Lower leg skin (tissue), 4 donors: ENCODE results near the gene SMCO1. TPM values are rescaled to one million over a fixed set of nuclear protein-coding genes. Genes with fewer than 3 reads are reported as not detected.
"Not testable (repeated sequence)": the region's sequence is repeated elsewhere in the genome, so short reads cannot be mapped to it uniquely, and the experiment has no call there.

Experiments used
- DNase-seq, 2 donors: peaks; one replicate each; pipeline ENCODE4 v3.0.0-alpha.2; 2019; ENCODE audit warnings: low spot score in 2 of 2
- H3K4me3 ChIP-seq: fragments of 200-600 bp; sonication (generic); 2 replicates; pipeline ENCODE4 v1.5.1; 2017; ENCODE audit warnings: mild to moderate bottlenecking, low read depth; ENCODE audit not compliant: poor library complexity, severe bottlenecking
- CTCF ChIP-seq, 3 donors: fragments of 450-650 bp; IDR thresholded peaks; one replicate each; pipeline ENCODE4 v1.5.1; 2016; ENCODE audit warnings: antibody characterized with exemption in 3 of 3, mild to moderate bottlenecking in 3 of 3, moderate library complexity in 2 of 3
- POLR2A ChIP-seq, 2 donors: fragments of 450-650 bp; IDR thresholded peaks; one replicate each; pipeline ENCODE4 v1.6.1; 2016 to 2017; ENCODE audit warnings: antibody characterized with exemption in 2 of 2, mild to moderate bottlenecking in 1 of 2, moderate library complexity in 1 of 2
- WGBS, 2 donors: methylation state at CpG; one replicate each; pipeline ENCODE4 v1.1.5; 2018; 5-methylcytosine and 5-hydroxymethylcytosine counted together
- intact Hi-C: fragments of 100-400 bp; cut with DNase I; formaldehyde crosslinking; loops from one replicate; pipeline ENCODE4 v1.15.0; 2023; ENCODE audit warnings: low total_unique reads
- total RNA-seq, 4 donors: library from RNA; depleted of rRNA; stranded (reverse); fragments of >200 nt; gene quantifications; one replicate each; pipeline ENCODE4 v1.1.0, GENCODE V29; 2016

SMCO1 gene
- total RNA-seq, 4 donors from 2014 or later, result 0.25 TPM; not detected in 3

DNA sequence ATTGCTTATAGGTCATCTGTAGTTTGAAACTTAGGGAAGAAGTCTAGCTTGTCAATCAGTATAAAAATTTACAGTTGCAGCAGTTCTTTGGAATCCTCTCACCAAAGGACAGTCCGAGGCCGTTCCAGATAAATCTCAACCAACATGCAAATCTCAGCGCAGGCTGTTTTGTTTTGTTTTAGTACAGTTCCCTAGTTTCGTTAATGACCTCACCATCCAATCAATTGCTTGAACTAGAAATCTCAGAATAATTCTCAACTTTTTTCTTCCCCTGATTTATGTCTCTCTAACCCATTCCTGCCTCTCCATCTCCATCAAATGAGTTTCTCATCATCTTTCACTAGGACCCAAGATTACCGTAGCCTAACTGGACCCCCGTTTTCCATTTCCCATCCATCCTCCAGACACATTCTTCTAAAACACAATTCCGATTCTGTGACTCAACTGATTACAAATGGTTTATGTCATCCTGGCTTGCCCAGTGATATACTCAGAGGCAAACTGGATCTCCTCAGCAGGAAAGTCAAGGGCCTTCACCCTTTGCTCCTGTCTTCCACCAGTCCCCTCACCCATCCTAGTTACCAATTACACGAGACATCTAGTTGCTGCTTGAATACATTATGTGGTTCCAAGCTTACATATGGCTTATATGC is 1.3 kb downstream of the SMCO1 start:
- TF ChIP-seq POLR2A (IDR thresholded peaks at IDR 0.05), result no peak
- no peak overlapping the region for H3K4me3 ChIP-seq
- 86% methylated on average over 8 of the region's 8 CpGs for WGBS, 2 donors
- intact Hi-C loops, result loop anchor here (10.0 kb wide), 1 partner anchor 239 kb away; no protein-coding TSS in a partner anchor
- DNase-seq, result no peak

GRCh38 chr3:196511646-196512425 is 3.3 kb downstream of the SMCO1 start:
- not testable (repeated sequence) for H3K4me3 ChIP-seq
- 53 to 54% methylated on average over 12 to 15 of the region's 15 CpGs for WGBS, 2 donors
- peak in 1 of 2 donors; percentile 31 for DNase-seq
- intact Hi-C loops, result loop anchor here (10.0 kb wide), 1 partner anchor 237 kb away; no protein-coding TSS in a partner anchor

DNA sequence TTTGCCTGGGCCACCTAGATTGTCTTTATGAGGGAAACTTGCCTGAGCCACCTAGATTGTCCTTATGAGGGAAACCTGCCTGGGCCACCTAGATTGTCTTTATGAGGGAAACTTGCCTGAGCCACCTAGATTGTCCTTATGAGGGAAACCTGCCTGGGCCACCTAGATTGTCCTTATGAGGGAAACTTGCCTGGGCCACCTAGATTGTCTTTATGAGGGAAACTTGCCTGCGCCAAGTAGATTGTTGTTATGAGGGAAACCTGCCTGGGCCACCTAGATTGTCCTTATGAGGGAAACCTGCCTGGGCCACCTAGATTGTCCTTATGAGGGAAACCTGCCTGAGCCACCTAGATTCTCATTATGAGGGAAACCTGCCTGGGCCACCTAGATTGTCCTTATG is 4.0 kb downstream of the SMCO1 start:
- not testable (repeated sequence) for H3K4me3 ChIP-seq, DNase-seq
- WGBS, 2 donors, result 92 to 100% methylated on average over 1 of the region's 1 CpG
- intact Hi-C loops, result loop anchor here (10.0 kb wide), 1 partner anchor 236 kb away; no protein-coding TSS in a partner anchor

GRCh38 chr3:196506687-196507086 is 8.5 kb downstream of the SMCO1 start:
- WGBS, 2 donors, result 88 to 90% methylated on average over 8 of the region's 8 CpGs
- DNase-seq, result peak in 1 of 2 donors; percentile 5
- intact Hi-C loops, result no loop called here

GRCh38 chr3:196504556-196504955 is 10.6 kb downstream of the SMCO1 start:
- TF ChIP-seq CTCF (IDR thresholded peaks at IDR 0.05), result no peak
- no peak for TF ChIP-seq POLR2A (IDR thresholded peaks at IDR 0.05)
- intact Hi-C loops, result no loop called here
- peak in 1 of 2 donors; percentile 31 for DNase-seq
- H3K4me3 ChIP-seq, result no peak overlapping the region
- WGBS, 2 donors, result 92 to 93% methylated on average over 6 of the region's 6 CpGs

More at GRCh38 chr3:196506687-196507086, 8.5 kb downstream of the SMCO1 start:
- TF ChIP-seq POLR2A (IDR thresholded peaks at IDR 0.05) (no peak), CTCF (IDR thresholded peaks at IDR 0.05) (no peak)
- H3K4me3 ChIP-seq, result no peak overlapping the region

GRCh38 chr3:196504077-196504398 is 11.1 kb downstream of the SMCO1 start:
- DNase-seq, H3K4me3 ChIP-seq, intact Hi-C loops: not testable (repeated sequence)
- WGBS, 2 donors, result 21 to 25% methylated on average over 7 of the region's 7 CpGs

GRCh38 chr3:196503196-196504076 is 11.7 kb downstream of the SMCO1 start, which contains the start of gene RNF168:
RNF168 (minus strand) TSS chr3:196503768; CDS start chr3:196503173, 595 bp downstream.
- intact Hi-C loops, result no loop called here
- peak; percentile 95 to 99 for DNase-seq
- H3K4me3 ChIP-seq, result peak within 1 kb of the TSS; percentile 87
- 0 to 1% methylated on average over 56 to 58 of the region's 75 CpGs for WGBS, 2 donors
- TF ChIP-seq POLR2A (IDR thresholded peaks at IDR 0.05) (peak in 1 of 2 donors; percentile 82), CTCF (IDR thresholded peaks at IDR 0.05) (no peak)
